DMS 273 (cell line): ENCODE data around the gene CDCA4.

Experiments used
- DNase-seq: peaks from one replicate; lab custom pipeline; 2025; ENCODE audit not compliant: unreplicated experiment; lab: John Stamatoyannopoulos, UW

CDCA4 gene

DNA sequence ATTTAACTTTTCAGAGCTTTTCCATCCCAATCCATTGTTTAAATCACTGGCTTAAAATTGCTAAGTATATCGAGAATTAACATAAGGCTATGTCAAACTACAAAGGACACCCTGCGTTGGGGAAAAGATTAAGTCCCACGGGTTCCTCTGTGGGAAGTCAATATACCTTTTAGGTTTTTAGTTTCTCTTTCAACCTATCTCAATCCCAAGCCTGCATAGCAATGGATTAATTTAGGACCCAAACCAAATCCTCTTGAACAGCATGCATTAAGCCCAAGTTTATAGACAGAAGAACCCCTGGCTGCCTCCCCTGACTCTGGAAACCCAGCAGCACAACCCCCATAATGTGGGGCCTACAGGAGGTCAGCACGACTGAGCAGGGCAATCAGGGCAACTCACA lies 6.3 kb downstream of the CDCA4 start:
- DNase-seq = no peak

DNA sequence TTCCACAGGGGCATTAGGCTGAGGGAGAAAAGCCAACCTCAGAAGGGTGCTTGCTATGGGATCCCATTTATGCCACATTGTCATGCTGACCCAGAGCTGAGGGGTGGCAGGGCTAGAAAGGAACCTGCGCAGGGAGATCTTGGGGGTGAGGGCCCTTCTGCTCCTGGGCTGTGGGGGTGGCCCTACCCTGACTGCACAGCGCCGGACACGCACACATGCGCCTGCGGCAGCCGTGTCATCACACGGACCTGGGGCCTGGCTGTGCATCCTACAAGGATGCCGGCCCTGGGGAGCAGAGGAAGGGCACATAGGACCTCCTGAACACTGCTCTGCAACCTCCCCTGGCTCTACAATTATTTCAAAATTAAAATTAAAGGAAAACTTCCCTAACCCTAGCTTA lies 6.9 kb downstream of the CDCA4 start:
- DNase-seq = no peak

DNA sequence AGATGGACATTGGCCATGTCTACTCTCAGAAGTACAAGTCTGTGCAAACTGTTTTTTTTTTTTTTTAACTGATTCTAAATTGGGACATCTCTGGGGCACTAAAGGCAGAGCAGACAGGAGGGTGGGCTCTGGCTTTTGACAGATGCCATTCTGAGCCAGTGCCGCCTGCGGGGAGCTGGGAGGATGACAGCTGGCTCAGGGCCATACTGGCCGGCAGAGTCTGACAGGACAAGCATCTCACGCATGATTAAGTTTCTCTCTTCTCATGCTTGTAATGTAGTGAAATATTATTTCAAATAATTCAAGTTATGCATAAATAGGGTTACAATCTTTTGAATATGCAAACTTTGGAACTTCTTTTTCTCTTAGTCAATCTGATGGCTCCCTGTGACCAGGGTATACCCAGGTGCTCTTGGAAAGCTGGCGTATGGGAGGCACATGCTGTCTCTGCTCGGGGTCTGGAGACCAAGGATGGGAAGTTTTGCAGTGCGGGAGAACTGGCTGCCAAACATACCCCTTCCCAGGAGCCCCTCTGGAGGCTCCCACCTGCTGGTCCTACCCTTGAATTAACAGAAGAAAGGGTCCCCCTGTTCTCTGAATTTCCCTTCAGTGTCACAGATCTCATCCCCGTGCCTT lies 7.6 kb downstream of the CDCA4 start:
- peak; percentile 79 for DNase-seq

DNA sequence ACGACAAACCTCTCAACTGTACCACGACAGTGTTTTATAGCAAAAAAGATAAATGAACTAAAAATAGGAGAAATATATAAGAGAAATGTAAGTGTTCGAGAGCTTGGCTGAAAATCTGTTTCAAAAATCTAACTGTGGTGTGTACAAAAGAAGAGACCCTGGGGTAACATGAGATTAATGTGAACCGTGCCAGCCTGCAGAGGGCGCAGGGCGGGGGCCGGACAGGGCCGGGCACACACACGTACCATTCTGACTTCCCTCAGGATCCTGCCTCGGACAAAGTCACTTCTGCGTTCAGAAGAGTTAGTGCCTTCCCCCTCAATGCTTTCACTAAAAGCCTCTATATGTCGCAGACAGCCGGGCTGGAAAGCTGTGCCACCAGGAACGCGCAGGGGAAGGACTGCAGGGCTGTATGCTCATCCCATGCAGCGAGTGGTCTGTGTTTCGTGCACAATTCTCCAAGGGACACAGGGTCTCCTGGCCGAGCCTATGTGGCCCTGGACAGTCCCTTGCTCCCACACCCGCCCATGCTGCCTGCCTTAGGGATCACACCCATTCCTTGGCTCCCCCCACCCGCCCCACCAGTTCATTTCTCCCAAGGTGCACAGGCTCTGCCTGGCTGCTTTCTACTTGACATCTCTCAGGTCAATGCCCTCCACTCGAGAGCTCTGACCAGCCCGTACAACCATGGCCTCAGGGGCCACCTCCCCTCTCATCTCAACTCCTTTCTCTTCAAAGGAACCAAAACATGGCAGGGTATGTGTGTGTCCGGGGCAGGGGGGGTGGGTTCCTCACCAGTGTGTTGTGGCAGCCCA lies 8.5 kb downstream of the CDCA4 start:
- peak; percentile 36 for DNase-seq

DNA sequence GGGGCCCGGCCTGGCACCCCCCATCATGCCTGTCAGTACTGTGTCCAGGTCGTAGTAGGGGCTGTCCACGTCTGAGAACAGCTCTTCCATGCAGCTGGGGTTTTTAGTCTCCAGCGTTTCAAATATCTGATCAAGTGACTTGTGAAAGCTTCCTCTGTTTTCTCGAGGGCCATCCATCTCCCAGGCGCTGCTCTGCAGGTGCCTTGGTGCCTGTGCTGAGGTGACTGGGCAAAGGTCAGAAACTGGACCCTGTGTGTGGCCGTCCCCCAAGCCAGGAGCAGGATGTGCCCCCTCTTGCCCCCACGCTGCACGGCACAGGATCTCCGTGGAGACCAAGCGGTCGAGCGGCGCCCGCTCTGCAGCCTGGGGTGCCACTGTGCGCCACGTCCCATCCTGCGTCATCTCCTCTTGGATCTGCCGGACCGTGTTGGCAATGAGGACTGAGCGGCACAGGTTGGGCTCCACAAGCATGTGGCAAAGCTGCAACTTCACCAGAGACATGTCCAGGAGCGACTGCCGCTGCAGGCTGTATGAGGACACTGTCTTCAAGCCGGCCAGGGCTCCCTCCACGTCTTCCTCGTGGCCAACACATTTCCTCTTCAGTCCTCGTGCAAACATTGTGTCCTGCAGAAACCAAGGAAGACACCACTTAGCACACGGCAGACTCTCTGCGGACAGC lies 9.4 kb downstream of the CDCA4 start:
- DNase-seq = no peak

DNA sequence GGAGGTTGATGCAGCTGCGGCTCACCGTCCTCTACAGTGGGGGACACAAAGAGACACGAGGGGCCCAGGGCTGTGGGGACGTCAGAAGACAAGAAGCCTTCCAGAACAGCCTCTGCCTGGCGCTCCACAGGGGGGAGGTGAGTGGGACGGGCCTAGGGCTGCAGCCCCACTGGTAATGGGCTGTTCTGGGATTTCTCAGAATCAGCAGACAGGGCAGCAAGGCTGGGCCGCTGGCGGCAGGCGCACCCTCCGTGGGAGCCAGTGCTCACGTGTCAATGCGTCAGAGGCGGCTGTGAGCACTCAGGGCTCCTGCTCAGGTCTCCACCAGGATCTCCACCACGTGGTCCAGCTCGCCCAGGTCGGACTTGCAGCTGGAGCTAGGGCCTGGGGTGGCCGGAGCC lies 10.0 kb downstream of the CDCA4 start:
- no peak for DNase-seq

DNA sequence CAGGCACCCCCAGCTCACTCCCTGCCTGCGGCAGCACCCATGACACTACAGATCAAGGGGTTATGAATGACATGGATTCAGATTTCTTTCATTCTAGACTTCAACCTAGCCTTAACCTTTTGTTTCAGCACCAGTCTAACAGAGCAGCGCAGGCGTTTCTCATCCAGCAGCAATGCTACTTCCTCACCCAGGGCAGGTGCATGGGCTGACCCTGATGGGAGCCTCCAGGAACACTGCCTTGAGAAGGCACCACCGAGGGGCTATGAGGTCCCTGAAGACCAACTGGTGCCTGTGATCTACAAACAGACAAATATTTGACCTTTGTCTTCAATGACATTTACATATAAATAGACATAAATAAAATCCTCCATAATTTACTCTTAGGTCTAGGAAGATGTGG lies 10.8 kb downstream of the CDCA4 start:
- DNase-seq = no peak

DNA sequence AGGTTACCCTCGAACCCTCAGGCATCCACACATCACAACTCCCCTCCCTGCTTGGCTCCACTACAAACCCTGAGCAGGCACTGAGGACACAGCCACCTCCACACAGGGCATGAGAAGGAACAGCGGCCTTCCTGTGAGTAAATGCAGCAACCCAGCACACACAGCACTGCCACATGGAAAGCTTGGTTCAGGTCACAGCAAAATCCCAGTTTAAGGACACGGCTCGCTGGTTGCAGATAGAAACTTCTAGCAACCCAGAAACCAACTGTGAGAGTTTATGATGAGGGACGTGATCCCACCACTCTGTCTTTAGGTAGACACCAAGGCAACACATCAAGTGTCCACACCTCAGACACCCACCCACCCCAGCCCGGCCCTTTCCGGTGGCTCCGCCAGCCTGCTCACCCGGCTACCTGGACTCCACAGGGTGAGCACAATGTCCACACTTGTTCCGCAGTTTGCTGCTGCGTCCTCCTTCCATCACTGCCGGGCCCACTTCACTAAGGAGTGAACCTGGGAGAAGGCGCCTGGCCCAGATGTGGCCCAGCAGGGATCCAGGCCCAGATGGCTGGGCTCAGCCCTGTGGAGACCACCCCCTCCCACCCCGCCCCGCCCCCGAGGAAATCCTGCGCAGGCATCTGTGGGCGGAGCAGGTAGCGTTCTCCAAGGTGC lies 13.2 kb downstream of the CDCA4 start:
- no peak for DNase-seq

DNA sequence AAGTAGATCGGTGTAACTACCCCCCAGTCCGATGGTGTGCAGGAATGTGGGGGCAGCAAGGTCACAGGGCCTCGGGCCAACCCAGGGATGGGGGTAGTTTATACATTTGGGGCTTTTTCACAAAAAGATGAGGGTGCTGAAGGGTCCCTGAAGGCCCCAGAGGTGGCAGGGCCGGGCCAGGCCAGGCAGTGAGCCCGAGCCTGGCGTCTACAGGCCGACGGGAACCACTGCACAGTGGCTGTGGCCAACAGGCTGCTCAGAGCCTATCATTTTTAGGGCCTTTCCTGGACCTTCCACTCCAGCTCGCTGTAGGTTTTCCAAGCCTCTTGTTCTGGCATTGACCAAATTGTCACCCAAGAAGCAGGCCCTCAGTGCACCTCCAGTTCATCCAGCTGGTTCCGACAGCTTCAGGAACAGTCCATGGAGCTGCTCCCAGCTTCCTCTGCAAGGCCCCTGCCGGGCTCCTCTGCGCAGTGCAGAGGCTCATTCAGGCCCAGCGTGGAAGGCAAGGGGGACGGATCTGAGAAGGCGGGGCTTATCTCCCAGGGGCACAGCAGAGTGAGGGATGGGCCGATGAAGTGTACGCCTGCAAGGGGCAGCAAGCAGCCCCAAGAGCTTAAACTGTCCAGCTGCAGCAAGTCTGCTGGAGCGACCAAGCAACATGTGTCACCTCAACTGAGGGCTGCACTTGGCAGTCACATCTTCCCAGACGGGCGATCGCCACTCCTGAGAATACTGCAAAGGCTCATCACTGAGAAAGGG lies 13.9 kb downstream of the CDCA4 start:
- DNase-seq = no peak

DNA sequence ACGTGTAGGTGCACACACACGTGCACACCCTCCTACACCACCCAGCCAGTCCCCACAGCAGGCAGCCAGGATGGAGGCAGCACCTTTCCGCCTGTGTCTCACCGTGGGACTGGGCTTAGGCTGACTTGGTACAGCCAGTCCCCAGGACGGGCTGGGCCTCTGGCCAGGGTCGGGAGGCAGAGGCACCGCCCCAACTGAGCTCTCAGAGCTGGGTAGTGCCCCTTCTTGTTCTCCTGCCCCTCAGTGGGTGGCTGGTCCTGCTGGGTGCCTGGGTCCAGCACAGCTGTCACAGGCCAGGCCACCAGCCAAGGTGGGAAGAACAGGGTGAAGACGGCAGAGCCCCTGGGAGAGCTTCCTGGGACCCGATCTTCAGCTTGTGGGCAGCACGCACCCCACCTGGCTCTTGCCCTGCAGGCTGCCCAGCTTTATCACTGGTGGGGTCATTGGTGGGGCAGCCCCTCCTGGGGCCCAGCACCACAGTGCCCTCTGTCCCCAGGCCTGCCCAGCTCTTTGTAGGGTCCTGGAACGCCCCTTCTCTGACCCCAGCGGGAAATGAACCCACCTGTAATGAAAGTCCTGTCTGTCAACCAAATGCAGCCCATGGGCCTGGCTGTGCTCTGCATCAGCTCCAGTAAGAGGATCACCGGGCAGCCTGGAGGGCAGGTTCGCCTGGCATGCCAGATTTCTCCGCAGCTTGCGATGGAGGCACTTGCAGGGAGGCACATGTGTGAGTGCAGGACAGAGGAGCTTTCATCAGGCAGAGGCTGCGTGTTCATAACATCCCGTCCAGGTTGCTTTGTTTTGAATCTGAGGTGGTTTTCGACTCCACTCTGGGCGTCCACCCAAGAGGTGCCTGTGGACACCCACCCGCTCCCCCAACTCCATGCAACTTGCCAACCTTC lies 14.7 kb downstream of the CDCA4 start:
- DNase-seq = no peak

DNA sequence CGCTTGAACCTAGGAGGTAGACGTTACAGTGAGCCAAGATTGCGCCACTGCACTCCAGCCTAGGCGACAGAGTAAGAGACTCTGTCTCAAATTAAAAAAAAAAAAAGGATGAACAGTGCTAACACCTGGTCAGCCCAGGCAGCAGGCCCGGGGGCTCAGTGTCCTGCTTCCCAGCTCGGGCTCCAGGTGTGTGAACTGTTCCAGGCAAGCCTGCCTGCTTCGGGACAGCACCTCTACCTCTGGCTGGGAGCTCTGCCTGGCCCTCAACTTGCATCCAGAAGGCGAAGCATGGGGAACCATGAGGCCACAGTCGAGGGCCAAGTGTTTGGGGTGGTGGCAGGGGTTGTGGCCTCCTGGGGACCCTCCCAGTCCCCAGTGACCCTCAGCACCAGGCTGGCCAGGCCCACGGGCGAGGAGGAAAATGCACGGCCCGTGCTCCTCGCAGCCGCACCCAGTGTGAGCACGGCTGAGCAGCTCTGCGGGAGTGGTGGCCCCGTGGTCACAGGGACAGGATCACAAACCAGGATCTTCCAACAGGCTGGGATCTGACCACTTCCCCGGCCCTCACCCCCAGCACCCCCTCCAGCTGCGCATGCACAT lies 15.5 kb downstream of the CDCA4 start:
- no peak for DNase-seq

DNA sequence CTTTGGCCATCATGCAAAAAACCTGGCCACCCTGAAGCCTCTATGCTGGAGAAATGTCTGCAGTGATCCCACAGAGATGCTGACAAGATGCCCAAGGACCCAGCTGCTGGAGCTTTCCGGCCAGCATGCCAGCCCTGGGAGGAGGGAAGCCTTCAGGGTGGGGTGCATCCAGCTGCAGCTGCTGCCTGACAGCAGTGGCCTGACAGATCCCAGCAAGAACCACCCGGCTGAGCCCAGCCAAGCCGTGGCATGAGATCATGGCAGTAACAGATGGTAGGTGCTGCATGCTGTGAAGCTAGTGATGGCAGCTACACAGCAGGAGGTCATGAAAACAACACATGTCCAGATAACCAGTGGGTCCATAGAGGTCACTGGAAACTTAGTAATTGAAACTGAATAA lies 21.5 kb downstream of the CDCA4 start:
- DNase-seq = peak; percentile 93

DNA sequence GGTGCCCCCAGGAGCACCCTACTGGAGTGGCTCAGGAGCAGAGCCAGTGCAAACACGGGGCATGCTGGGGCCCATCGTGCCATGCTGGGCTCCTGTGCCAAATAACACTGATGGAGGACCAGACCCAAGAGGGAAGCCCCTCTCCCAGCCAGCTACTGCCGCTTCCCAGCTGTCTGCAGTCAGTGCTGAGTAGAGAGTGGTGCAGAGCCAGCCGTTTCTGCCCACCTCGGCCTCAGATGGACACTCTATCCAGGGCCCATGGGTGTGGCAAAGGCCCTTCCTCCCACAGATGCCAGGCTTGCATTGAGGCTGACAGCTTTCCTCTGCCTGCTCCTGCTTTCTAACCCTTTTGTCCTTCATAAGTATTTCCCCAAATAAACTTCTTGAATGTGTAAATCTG lies 22.1 kb downstream of the CDCA4 start:
- DNase-seq = peak; percentile 43

DNA sequence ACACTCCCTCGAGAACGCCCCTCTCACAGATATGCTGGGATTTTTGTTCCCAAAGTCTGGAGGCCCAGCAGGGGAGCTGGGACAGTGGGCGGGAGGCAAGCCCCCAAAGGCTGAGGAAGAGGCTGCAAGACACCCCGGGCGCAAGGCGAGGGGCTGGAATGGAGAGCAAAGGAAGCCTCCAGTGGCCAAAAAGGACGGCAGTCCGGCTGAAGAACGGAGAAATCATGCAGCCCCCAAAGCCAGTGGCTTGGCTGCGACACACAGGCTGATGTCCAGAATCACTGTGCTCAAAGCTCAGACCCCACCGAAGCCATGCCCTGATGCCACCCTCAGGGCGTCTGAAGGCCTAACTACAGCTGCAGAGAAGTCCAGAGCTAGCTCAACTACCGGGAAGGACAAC lies 24.4 kb downstream of the CDCA4 start:
- no peak for DNase-seq

DNA sequence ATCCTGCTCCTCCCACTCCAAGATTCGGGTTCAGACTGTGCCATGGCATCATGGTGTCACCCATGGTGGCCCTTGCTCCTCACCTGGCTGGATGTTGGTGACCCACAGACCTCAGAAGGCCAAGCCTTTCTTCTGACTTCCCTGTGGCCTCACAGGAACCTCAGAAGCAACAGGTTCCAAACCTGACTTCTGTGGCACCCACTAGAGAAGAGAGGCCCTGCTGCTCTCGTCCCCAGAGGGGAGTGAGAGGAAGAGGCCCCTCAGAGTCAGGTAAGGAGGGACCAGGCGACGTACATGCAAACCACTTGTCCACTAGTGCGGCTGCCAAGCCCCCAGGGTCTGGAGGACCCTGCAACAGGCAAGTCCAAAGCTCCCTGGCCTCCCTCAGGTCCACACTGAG lies 24.9 kb downstream of the CDCA4 start:
- DNase-seq = no peak

DNA sequence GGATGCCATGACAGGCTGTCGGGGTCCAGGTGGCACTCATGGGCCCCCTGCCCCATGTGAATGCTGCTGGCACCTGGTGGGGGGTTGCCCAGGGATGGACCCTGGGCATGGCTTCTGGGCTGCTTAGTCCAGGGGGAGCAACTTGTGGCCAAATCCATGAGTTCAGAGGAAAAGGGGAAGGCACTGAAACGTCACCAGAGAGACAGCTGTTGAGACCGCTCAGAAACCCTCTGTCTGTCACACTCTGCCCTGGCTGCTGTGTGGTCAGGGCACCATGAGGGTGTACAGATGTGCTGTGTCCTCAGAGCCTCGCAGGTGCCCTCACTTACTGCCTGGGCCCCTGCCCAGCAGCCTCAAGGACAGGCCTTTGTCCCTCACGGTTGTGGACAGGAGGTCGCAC lies 25.9 kb downstream of the CDCA4 start:
- DNase-seq = no peak

DNA sequence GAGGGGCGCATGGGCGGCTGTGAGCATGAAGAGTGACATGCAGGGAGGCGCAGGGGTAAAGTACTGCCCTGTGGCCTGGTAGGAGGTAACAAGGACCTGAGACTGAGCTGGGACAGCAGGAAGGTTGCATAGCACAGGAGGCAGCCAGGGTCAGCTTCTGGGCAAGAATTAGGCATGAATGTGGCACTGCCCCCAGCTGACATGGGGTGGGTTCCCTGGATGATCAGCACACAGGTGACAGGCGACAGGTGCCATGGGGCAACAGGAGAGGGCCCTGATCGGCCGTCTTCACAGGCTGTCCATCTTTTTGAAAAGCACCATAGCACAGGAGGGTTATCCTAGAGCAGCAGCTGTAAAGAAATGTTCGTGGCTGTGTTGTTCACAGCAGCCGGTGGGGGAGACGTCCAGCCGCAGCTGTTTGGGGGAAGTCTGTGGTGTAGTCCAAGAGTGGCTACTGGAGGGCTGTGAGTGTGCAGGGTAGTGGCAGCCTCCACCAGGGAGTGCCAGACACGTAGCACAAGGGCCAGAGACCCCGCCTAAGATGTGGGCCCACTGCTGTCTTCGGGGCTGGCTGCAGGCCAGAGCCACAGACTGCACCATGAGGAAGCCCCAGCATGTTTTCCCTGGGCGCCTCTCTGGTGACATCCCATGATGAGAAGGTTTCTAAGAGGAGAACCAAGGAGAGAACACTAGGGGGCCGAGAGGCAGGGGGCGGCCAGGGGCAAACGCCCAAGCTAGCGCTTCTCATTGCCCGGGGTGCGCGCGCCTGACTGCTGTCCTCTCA lies 26.9 kb downstream of the CDCA4 start:
- no peak for DNase-seq

DNA sequence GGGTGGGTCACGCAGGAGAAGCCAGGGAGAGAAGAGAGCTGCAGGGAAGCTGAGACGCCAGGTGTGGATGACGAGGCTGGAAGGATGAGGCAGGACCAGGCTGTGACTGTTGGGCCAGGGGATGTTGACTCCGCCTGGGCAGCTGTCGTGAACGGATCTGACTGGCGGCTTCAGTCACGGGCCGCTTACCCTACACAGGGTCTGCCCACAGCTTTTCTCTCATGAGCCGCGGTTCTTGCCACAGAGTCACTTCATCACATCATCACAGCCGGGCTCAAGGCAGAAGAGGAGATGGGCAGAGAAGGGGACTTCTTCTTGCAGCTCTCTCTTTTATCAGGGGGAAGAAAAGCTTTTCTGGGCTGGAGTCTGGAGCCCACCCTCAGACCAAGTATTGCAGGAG lies 27.6 kb downstream of the CDCA4 start:
- DNase-seq = no peak

DNA sequence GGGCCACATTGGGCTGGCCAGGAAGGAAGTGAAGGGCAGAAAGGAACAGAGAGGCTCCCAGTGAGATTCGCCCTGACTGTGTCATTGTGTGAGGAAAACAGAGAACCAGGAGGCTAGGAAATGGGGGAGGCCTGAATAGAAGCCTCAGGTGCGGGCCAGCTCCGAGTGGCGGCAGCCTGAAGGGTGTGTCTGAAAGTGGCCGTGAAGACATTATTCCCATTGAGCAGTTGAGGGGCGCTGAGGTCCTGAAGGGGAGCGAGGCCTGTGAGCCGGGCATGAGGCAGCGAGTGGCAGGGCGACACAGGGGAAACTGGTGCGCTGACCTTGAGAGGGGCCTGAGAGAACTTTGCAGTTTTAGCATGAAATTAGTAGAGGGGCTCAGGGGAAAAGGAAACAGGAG lies 28.4 kb downstream of the CDCA4 start:
- no peak for DNase-seq
